GM21529 (cell line): ENCODE data around the gene TMEM17.

ENCODE experiments used
- ATAC-seq: cut with Tn5 transposase; IDR thresholded peaks from one replicate; pipeline ENCODE4 v1.9.1; 2021; ENCODE audit not compliant: unreplicated experiment

Gene TMEM17

GRCh38 chr2:62458206-62458641 is 47.8 kb downstream of the TMEM17 start:
- no peak for ATAC-seq

DNA sequence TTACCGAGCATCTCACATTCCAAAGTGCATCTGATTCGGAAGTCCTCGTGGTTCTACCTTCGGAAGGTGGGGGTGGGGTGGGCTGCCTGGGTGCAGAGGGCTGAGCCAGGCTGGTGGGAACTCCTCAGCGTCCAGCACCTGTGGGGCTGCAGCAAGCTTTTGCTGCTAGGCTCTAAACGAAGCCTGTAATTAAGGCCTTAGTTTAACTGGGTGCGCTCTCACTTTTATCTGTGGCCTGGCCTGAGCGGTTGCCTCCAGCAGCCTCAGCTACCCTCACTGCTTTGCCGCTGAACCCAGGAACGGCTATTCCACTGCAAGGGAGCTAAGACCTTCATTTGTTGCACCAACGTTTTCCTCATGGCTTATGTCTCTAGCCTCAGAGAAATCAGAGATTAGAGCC is 48.4 kb downstream of the TMEM17 start:
- ATAC-seq = no peak

- ATAC-seq = peak; percentile 86
These were observed 49.1 kb downstream of the TMEM17 start for GRCh38 chr2:62456721-62457539.

GRCh38 chr2:62455957-62456692 is 49.9 kb downstream of the TMEM17 start:
- no peak for ATAC-seq

- ATAC-seq = no peak
These were observed 52.0 kb downstream of the TMEM17 start for GRCh38 chr2:62453955-62454354.

DNA sequence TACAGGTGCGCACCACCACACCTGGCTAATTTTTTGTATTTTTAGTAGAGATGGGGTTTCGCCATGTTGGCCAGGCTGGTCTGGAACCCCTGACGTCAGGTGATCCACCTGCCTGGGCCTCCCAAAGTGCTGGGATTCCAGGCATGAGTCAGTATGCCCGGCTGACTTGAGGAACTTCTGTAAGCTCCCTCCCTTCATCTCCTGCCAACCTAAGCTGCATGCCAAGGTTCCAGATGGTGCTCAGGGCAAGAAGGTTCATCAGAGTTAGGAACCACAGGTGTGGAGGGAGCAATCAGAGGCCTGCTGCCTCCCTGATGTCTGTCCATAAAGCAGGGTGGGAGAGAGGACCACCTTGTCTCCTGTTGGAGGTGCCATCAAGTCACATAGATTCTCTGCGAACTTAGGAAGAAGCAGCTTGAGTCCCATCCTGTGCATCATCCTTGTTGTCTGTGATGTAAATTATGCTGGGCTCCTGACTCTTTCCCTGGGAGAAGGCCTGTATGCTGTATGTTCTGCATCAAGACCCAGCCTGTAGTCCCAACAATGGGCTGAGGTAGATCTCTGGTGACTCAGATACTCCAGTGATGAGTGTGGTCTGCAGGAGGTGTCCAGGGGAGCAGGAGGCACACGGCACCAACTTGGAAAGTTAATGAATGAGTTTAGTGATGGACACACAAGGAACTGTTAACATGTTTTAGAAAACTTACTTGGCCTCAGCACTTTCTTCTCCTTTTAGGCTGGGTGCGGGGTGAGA is 53.1 kb downstream of the TMEM17 start:
- ATAC-seq = no peak

DNA sequence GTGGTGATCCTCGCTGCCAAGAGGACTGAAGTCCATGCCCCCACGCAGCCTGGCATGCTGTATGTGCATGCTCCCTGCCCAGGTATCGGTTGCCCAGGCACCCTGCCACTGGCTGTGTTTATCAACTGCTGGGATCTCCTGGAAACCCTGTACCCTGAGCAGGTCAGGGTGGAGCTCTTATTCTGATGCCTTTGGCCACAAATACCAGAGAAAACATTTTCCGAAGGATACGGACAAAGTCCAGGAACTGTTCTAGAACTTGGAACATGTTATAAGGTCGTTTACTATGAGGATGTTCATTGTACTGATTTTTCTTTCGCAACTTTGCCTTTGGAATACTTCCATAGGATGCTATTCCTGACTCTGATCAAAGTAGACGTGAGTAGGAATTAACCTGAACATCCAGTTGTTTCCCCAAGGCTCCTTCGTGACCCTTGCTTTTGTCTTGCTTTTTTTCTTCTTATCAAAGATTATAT is 55.2 kb downstream of the TMEM17 start:
- no peak for ATAC-seq
